Measurements from ENCODE around the gene FEM1A.
"Not testable (repeated sequence)": the region's sequence is repeated elsewhere in the genome, so short reads cannot be mapped to it uniquely, and the experiment has no call there.

FEM1A gene

GRCh38 chr19:4772566-4772965, 19.0 kb upstream of the FEM1A start:
- TF ChIP-seq, protein P1, sequence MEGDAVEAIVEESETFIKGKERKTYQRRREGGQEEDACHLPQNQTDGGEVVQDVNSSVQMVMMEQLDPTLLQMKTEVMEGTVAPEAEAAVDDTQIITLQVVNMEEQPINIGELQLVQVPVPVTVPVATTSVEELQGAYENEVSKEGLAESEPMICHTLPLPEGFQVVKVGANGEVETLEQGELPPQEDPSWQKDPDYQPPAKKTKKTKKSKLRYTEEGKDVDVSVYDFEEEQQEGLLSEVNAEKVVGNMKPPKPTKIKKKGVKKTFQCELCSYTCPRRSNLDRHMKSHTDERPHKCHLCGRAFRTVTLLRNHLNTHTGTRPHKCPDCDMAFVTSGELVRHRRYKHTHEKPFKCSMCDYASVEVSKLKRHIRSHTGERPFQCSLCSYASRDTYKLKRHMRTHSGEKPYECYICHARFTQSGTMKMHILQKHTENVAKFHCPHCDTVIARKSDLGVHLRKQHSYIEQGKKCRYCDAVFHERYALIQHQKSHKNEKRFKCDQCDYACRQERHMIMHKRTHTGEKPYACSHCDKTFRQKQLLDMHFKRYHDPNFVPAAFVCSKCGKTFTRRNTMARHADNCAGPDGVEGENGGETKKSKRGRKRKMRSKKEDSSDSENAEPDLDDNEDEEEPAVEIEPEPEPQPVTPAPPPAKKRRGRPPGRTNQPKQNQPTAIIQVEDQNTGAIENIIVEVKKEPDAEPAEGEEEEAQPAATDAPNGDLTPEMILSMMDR (IDR thresholded peaks at IDR 0.05; ENCODE audit: low read depth, low read length) = no peak
- TF ChIP-seq POLR2A (IDR thresholded peaks at IDR 0.05; ENCODE audit: extremely low read depth, insufficient read length) (no peak), MYC (IDR thresholded peaks at IDR 0.05; ENCODE audit: low read depth, low read length) (no peak)
- TF ChIP-seq, protein P2, sequence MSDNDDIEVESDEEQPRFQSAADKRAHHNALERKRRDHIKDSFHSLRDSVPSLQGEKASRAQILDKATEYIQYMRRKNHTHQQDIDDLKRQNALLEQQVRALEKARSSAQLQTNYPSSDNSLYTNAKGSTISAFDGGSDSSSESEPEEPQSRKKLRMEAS (IDR thresholded peaks at IDR 0.05; ENCODE audit: low read depth, low read length) = no peak
- DNase-seq (ENCODE audit: low read depth) = no peak
- H3K4me3 ChIP-seq (ENCODE audit: low read depth, low read length) = no peak overlapping the region

GRCh38 chr19:4773047-4773640, 18.4 kb upstream of the FEM1A start:
- DNase-seq (ENCODE audit: low read depth) = no peak
- no peak overlapping the region for H3K4me3 ChIP-seq (ENCODE audit: low read depth, low read length)
- TF ChIP-seq, protein P1 (IDR thresholded peaks at IDR 0.05; ENCODE audit: low read depth, low read length) = no peak
- TF ChIP-seq MYC (IDR thresholded peaks at IDR 0.05; ENCODE audit: low read depth, low read length) (no peak), POLR2A (IDR thresholded peaks at IDR 0.05; ENCODE audit: extremely low read depth, insufficient read length) (no peak)
- TF ChIP-seq, protein P2 (IDR thresholded peaks at IDR 0.05; ENCODE audit: low read depth, low read length) = no peak

DNA sequence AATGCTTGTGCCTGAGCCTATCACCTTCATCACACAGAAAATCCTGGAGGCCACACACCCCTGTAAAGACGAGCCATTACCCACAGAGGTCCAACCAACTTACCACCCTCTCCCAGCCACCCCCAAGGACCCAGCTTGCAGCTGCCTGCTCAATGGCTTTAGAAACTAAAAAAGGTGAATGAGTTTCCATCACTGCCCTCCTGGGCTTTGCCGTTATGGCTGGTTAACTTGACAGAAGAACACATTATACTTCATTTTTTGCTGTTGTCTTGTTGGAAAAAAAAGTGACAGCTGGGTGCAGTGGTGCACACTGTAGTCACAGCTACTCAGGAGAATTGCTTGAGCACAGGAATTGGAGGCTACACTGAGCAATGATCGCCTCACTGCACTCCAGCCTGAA, 17.4 kb upstream of the FEM1A start:
- H3K4me3 ChIP-seq (ENCODE audit: low read depth, low read length) = no peak overlapping the region
- DNase-seq (ENCODE audit: low read depth) = no peak
- TF ChIP-seq, protein P1 (IDR thresholded peaks at IDR 0.05; ENCODE audit: low read depth, low read length) = no peak
- TF ChIP-seq MYC (IDR thresholded peaks at IDR 0.05; ENCODE audit: low read depth, low read length) (no peak), POLR2A (IDR thresholded peaks at IDR 0.05; ENCODE audit: extremely low read depth, insufficient read length) (no peak)
- TF ChIP-seq, protein P2 (IDR thresholded peaks at IDR 0.05; ENCODE audit: low read depth, low read length) = no peak

DNA sequence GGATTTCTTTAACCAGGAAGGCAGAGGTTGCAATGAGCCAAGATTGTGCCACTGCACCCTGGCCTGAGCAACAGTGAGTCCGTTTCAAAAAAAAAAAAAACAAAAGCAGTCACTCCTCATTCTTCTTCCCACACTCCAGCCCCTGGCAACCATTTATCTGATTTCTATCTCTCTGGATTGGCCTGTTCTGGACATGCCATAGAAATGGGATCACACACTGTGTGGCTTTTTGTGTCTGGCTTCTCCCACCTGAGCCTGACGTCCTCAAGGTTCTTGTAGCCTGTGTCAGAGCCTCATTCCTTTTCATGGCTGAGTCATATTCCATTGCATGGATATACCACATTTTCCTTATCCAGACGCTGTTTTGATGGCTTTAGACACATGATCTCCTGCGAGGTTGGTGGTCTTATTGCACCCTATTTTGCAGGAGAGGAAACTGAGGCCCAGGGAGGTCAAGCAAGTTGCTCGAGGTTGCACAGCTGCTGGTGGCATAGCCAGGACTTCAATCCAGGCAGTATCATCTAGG, 15.8 kb upstream of the FEM1A start:
- DNase-seq (ENCODE audit: low read depth) = no peak
- TF ChIP-seq, protein P2 (IDR thresholded peaks at IDR 0.05; ENCODE audit: low read depth, low read length) = no peak
- TF ChIP-seq POLR2A (IDR thresholded peaks at IDR 0.05; ENCODE audit: extremely low read depth, insufficient read length) (no peak), MYC (IDR thresholded peaks at IDR 0.05; ENCODE audit: low read depth, low read length) (no peak)
- TF ChIP-seq, protein P1 (IDR thresholded peaks at IDR 0.05; ENCODE audit: low read depth, low read length) = no peak
- H3K4me3 ChIP-seq (ENCODE audit: low read depth, low read length) = no peak overlapping the region

- no peak for TF ChIP-seq POLR2A (IDR thresholded peaks at IDR 0.05; ENCODE audit: extremely low read depth, insufficient read length)
- H3K4me3 ChIP-seq (ENCODE audit: low read depth, low read length) = no peak overlapping the region
- no peak for DNase-seq (ENCODE audit: low read depth)
Observed at GRCh38 chr19:4776436-4777211, 14.9 kb upstream of the FEM1A start.

DNA sequence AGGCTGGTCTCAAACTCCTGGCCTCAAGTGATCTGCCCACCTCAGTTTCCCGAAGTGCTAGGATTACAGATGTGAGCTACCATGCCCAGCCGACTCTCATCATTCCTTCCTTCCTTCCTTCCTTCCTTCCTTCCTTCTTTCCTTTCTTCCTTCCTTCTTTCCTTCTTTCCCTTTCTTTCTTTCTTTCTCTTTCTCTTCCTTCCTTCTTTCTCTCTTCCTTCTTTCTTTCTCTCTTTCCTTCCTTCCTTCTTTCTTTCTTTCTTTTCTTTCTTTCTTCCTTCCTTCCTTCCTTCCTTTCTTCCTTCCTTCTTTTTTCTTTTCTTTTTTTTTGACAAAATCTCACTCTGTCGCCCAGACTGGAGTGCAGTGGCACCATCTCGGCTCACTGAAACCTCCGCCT, 13.4 kb upstream of the FEM1A start:
- H3K4me3 ChIP-seq (ENCODE audit: low read depth, low read length); DNase-seq (ENCODE audit: low read depth): not testable (repeated sequence)
